GM06990 (cell line): ENCODE data around the gene HDAC5.

Experiments used
- DNase-seq: peaks from one replicate; pipeline ENCODE4 v3.0.0-alpha.2; 2011; ENCODE audit not compliant: insufficient read length; ENCODE audit errors: extremely low read depth
- H3K27me3 ChIP-seq: replicated peaks from 2 replicates; pipeline ENCODE4 v1.6.0; 2011; ENCODE audit warnings: low read length; ENCODE audit not compliant: control insufficient read depth, insufficient read depth
- H3K36me3 ChIP-seq: 2 replicates; pipeline ENCODE4 v1.5.1; 2011; ENCODE audit warnings: low read length; ENCODE audit not compliant: control insufficient read depth, insufficient read depth
- H3K4me3 ChIP-seq: replicated peaks from 2 replicates; pipeline ENCODE4 v1.5.1; 2011; ENCODE audit warnings: low read depth, mild to moderate bottlenecking, control low read depth, low read length
- CTCF ChIP-seq: IDR thresholded peaks from 2 replicates; pipeline ENCODE4 v1.5.1; 2011; ENCODE audit warnings: low read length, control low read depth, mild to moderate bottlenecking, inconsistent platforms; ENCODE audit not compliant: insufficient read depth, poor library complexity, severe bottlenecking

Gene HDAC5

DNA sequence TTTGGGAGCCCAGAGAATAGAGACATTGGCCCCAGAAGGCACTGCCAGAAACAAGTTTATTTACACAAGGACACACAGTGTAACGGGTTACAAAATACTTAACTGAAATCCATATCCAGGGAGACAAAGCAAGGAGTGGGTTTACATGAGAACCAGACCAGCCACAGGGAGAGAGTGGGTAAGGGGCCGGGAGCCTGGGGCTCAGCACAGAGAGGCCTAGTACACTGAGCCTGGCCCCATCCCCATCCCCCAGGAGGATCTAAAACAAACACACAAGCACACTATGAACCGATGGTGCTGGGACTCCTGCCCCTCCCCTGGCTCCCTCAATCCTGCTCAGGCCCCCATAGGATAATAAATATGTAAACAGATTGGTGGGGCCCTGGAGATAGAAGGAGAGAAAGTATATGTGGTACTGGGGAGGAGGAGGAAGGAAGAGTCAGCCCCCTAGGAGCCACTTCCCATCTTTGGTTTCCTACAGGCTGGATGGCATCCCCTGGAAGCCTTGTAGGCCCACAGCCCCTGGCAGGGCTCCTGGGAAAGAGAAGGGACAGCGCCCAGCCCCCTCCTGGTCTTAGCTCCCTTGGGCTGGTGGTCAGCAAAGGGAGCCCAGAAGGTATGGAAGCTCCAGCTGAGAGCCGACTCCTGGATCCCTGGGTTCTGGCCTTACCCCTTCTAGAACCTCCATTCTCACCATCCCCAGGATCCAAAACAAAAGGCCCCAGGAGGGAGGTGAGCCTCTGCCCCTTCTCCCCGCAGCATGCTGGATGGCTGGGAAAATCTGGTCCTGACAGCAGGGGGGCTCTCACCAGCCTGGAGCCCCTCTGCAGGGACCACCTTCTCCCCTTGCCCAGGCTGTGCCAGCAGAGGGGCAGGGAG is 46.5 kb downstream of the HDAC5 start:
- Histone ChIP-seq H3K4me3 (no peak overlapping the region), H3K36me3 (peaks cover 42% of the 10 kb centered on the region), H3K27me3 (no peaks in the 10 kb centered on the region)
- TF ChIP-seq CTCF, result no peak
- DNase-seq, result no peak

DNA sequence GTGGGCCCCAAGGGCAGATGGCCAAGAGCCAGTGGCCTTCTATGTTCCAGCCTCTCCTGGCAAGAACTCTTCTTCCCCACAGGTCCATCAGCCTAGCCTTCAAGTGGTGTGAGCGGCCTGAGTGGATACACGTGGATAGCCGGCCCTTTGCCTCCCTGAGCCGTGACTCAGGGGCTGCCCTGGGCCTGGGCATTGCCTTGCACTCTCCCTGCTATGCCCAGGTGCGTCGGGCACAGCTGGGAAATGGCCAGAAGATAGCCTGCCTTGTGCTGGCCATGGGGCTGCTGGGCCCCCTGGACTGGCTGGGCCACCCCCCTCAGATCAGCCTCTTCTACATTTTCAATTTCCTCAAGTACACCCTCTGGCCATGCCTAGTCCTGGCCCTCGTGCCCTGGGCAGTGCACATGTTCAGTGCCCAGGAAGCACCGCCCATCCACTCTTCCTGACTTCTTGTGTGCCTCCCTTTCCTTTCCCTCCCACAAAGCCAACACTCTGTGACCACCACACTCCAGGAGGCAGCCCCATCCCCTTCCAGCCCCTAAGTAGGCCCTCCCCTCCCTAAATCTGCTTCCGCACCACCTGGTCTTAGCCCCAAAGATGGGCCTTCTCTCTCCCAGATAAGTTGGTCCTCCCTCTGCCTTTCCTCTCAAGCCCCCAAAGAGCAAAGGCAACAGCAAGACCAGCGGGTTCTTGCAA is 47.7 kb downstream of the HDAC5 start:
- DNase-seq, result no peak
- no peak overlapping the region for H3K4me3 ChIP-seq
- H3K27me3 ChIP-seq, result no peaks in the 10 kb centered on the region
- peaks cover 39% of the 10 kb centered on the region for H3K36me3 ChIP-seq
- TF ChIP-seq CTCF, result no peak

- TF ChIP-seq CTCF, result no peak
- peaks cover 31% of the 10 kb centered on the region for H3K36me3 ChIP-seq
Observed at GRCh38 chr17:44074911-44075285, 48.5 kb downstream of the HDAC5 start.

GRCh38 chr17:44074231-44074910 is 49.1 kb downstream of the HDAC5 start:
- no peak overlapping the region for H3K4me3 ChIP-seq
- TF ChIP-seq CTCF, result no peak
- H3K36me3 ChIP-seq, result peaks cover 29% of the 10 kb centered on the region
- no peak for DNase-seq
- no peaks in the 10 kb centered on the region for H3K27me3 ChIP-seq

More at GRCh38 chr17:44074911-44075285, 48.5 kb downstream of the HDAC5 start:
- Histone ChIP-seq H3K4me3 (no peak overlapping the region), H3K27me3 (no peaks in the 10 kb centered on the region)
- no peak for DNase-seq

- Histone ChIP-seq H3K36me3 (peaks cover 19% of the 10 kb centered on the region), H3K4me3 (peak overlapping the region; percentile 87), H3K27me3 (no peaks in the 10 kb centered on the region)
- no peak for TF ChIP-seq CTCF
- DNase-seq, result no peak
Observed at GRCh38 chr17:44071772-44072171, 51.7 kb downstream of the HDAC5 start.
